Mucosa of descending colon (tissue), 3 donors: ENCODE measurements around the gene MFSD6. TPM values are rescaled to one million over a fixed set of nuclear protein-coding genes. Genes with fewer than 3 reads are reported as not detected.

Source experiments
- ATAC-seq: fragments of 200-7000 bp; cut with Tn5 transposase; one replicate; pipeline ENCODE4 v1.9.1; 2020; ENCODE audit warnings: mild to moderate bottlenecking, moderate library complexity
- DNase-seq, 3 donors: peaks; one replicate each; pipeline ENCODE4 v3.0.0-alpha.2; 2020
- H3K36me3 ChIP-seq: fragments of 200-600 bp; one replicate; pipeline ENCODE4 v1.8.0; 2021; ENCODE audit warnings: low read depth, mild to moderate bottlenecking
- H3K4me1 ChIP-seq: fragments of 200-600 bp; one replicate; pipeline ENCODE4 v1.8.0; 2021; ENCODE audit warnings: low read depth, mild to moderate bottlenecking
- H3K4me3 ChIP-seq: fragments of 200-600 bp; one replicate; pipeline ENCODE4 v1.8.0; 2021; ENCODE audit warnings: mild to moderate bottlenecking
- H3K9me3 ChIP-seq: fragments of 200-600 bp; one replicate; pipeline ENCODE4 v1.8.0; 2021; ENCODE audit warnings: mild to moderate bottlenecking
- CTCF ChIP-seq: fragments of 200-600 bp; IDR thresholded peaks from one replicate; pipeline ENCODE4 v1.8.0; 2022; ENCODE audit warnings: antibody characterized with exemption, mild to moderate bottlenecking
- intact Hi-C, 2 donors: fragments of 100-400 bp; cut with DNase I in 1 of 2; cut with micrococcal nuclease in 1 of 2; formaldehyde crosslinking; loops; one replicate each; pipeline versions ENCODE4 v1.11.0 to v1.11.1; 2022; cut with DNase I, micrococcal nuclease
- total RNA-seq, 3 donors: library from RNA; stranded (reverse); fragmentation: NEBNext Ultra II Directional in 2 of 3; extraction: Animal tissue kit (Norgen Biotek cat#: 25700) in 2 of 3; gene quantifications; one replicate each; pipeline versions ENCODE4 v1.2.1 to v1.2.4, GENCODE V29; 2021 to 2023
- donor health status: DM: no; HTN: no; CAD: no; lungs with moderate emphysema.
- donor health status: DM: no; HTN: no; CAD: no.
- donor health status: DM: no; HTN: yes; CAD: no.

The MFSD6 gene
- total RNA-seq, 3 donors from 2014 or later, result 58.4 to 73.2 (median 64.1) TPM

GRCh38 chr2:190410166-190410565, 2.0 kb downstream of the MFSD6 start:
- DNase-seq, result no peak
- intact Hi-C loops, result no loop called here
- H3K4me1 ChIP-seq, result peaks cover 20% of the 10 kb centered on the region

GRCh38 chr2:190412966-190413365, 4.8 kb downstream of the MFSD6 start:
- intact Hi-C loops, result no loop called here
- Histone ChIP-seq H3K36me3 (no peaks in the 10 kb centered on the region), H3K9me3 (no peaks in the 10 kb centered on the region), H3K4me3 (no peak overlapping the region), H3K4me1 (peaks cover 25% of the 10 kb centered on the region)
- TF ChIP-seq CTCF, result no peak
- no peak for DNase-seq
- ATAC-seq, result no peak

More at GRCh38 chr2:190410166-190410565, 2.0 kb downstream of the MFSD6 start:
- no peak for ATAC-seq
- Histone ChIP-seq H3K9me3 (no peaks in the 10 kb centered on the region), H3K4me3 (no peak overlapping the region), H3K36me3 (no peaks in the 10 kb centered on the region)
- no peak for TF ChIP-seq CTCF

GRCh38 chr2:190413421-190413820, 5.3 kb downstream of the MFSD6 start:
- ATAC-seq (peak; percentile 11), DNase-seq (no peak)
- no peak overlapping the region for H3K4me3 ChIP-seq
- no peak for TF ChIP-seq CTCF
- H3K4me1 ChIP-seq, result peaks cover 25% of the 10 kb centered on the region
- H3K9me3 ChIP-seq, result no peaks in the 10 kb centered on the region
- no peaks in the 10 kb centered on the region for H3K36me3 ChIP-seq
- intact Hi-C loops, result no loop called here

GRCh38 chr2:190415251-190415650, 7.1 kb downstream of the MFSD6 start:
- ATAC-seq, result no peak
- TF ChIP-seq CTCF, result no peak
- DNase-seq, result no peak
- H3K4me3 ChIP-seq, result no peak overlapping the region
- H3K9me3 ChIP-seq, result no peaks in the 10 kb centered on the region
- intact Hi-C loops, result no loop called here
- peaks cover 14% of the 10 kb centered on the region for H3K4me1 ChIP-seq
- no peaks in the 10 kb centered on the region for H3K36me3 ChIP-seq

- Histone ChIP-seq H3K36me3 (no peaks in the 10 kb centered on the region), H3K9me3 (no peaks in the 10 kb centered on the region), H3K4me1 (peaks cover 14% of the 10 kb centered on the region), H3K4me3 (no peak overlapping the region)
- TF ChIP-seq CTCF, result no peak
- DNase-seq (no peak), ATAC-seq (no peak)
- intact Hi-C loops, result no loop called here
These were observed 7.9 kb downstream of the MFSD6 start for GRCh38 chr2:190415794-190416775.
